HG02678 (cell line): ENCODE results near the gene IGFBP2.

Experiments used
- ATAC-seq: cut with Tn5 transposase; IDR thresholded peaks from one replicate; pipeline ENCODE4 v1.9.1; 2021; ENCODE audit warnings: mild to moderate bottlenecking, moderate library complexity; ENCODE audit not compliant: unreplicated experiment

IGFBP2 gene

DNA sequence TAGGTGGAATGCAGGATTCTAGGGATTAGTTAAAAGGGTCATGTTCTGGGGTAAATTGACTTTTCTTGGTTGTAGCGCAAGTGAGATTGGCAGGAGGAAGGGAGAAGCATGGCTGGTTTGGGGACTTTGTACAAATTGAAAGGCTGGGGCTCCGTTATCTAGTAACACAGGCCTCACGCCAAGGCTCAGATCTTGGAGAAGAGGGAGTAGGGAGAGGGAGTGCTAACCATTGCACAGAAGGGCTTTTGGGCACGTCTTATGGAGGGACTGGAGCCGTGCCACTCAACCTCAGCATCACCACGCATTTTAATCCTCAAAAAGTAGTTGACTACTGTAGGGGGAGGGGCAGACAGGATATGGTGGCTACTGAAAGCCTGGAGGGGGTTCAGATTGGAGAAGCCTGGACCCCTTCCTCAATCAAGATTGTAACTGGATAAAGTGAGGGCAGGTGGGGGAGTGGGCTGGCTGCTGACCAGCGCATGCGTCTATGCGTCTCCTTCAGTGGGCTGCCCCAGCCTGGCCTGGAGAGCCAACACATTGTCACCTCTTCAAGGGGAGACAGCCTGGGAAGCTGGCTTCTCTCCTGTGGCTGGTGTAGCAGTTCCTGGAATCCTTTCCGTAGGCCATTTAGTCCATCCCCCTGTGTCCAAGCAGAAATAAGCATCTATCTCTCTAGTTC lies 47.9 kb downstream of the IGFBP2 start:
- no peak for ATAC-seq

DNA sequence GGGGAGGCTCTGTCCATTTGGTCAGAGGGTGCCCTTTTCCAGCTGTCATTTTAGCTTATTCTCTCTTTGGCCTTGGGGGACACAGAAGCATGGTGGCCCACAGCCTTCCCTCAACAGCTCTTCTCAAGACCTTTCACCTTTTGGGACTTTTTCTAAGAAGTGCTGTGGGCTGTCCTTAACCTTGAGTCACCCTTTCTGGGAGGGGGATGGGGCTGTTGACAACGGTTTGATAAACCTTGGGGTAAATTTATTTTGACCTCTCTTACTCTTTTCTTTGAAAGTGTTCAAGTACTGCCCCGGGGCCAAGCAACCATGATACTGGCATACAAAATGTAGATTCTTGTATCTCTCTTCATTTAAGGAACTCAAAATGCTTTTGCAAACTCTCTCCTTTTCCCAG lies 48.5 kb downstream of the IGFBP2 start:
- ATAC-seq = no peak

DNA sequence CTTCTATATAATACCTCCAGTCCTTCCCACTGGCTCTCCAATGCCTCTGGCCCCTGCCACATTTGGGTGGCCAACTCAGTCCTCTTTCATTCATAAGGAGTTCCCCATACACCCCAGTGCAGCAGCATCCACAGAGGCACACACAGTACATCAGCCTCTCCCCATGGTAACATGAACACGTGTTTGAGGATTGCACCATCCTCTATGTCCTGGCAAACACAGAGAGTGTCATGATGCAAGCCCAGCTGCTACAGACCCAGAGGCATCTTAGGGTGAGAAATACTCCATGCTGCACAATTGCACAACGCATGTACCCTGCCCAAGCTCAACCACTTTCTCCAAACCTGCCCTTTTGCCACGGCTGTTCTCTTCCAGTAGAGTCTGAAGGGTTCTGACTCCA lies 50.6 kb downstream of the IGFBP2 start:
- ATAC-seq = no peak

DNA sequence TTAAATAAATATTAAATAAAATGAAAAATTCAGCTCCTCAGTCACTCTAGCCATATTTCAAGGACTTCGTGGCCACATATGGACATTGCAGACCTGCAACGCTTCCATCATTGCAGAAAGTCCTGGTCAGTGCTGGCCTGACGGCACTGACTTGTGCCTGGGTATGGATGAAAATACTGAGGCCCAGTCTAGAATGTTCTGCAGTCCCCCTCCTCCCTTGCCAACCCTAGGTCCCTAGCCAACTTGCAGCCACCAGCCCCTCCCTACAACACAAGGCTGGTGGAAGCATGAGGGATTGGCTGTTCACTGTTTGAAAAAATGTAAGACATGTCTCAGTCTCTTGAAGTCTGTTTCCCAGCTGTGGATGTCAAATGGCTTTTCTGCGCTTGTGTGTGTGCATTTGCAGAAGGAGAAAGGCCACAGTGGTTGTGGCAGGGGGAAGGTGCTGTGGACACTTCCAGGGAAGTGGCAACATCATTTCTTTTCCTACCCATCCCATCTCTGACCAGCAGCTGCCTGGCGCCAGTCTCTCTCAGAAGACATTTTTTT lies 52.2 kb downstream of the IGFBP2 start:
- no peak for ATAC-seq

DNA sequence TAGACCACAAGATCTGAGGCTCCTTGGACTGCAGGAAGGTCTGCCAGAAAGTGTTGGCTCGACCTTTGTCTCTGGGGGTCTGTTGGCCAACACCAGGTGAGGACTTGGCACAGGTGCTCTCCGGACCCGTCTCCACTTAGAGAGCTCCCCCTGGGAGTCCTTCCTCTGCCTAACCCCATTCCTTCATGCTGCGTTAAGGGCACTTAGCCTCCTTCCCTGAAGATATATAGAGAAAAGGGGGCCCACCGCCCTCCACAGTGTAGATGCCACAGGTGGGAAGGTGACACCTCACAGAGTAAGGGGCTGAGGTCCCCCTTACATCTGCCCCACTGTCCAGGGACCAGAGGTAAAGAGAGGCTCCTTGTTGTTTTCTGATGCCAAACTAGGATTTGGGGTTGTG lies 53.9 kb downstream of the IGFBP2 start:
- no peak for ATAC-seq

DNA sequence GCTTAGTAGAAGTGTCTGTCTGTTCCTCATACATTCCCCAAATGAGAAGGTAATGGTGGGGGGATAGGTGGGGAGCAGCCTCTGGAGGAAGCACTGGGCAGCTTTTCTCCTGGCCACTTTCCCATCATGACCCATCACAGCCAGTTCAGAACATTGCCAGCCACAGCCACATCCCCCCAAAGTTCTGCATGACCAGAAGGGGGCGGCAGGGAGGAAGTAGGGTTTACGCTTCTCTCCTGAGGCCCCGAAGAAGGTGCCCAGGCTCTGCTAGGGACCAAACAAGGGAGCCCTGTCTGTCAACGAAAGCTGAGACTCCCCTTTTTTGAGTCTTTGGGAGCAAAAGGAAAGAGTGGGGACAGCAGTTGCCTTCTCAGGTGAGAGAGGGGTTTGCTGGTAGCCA lies 54.4 kb downstream of the IGFBP2 start:
- no peak for ATAC-seq

DNA sequence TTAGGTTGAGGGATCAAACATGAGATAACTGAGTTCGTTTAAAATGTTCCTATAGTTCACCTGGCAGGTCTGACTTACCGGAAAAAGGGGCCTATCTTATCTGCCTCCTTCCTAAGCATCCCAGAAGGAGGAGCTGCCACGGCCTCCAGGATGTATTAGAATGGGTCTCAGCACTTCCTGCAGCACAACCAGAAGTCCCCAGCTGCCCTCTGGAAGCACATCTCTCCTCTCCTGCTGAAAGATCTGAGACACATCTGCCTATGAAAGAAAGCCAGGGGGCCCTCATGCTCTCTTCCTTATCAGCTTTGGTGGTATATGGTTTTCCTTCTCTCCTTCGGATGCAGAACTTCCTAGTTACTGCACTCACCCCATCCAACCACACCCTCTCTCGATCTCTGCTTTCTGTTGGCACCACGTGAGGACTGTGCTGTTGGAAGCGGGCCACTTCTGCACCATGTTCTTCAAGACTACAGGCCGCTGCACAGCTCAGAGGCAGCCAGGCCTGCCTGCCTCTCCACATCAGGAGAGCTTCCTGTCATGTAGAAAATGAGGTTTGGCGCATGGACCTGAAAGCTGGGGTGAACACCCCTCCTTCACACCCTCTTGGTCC lies 55.6 kb downstream of the IGFBP2 start:
- no peak for ATAC-seq

DNA sequence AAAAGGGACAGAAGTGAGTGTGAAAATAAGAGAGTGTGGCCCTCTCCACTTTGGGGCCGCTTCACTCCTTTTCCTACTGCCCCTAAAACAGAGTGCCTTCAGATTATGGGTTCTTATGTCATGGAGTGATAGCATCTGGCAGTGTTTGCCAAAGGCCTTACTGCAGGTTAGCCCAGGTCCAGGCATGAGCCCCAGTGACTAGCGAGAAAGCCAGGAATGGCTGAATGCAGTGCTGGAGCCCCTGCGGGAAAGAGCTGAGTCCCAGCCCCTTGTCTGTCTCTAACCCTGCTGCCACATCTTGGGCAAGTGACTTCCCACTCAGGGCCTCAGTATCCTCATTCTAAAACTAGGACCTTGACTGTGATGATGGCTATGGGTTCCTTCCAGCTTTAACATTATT lies 56.2 kb downstream of the IGFBP2 start:
- ATAC-seq = no peak

DNA sequence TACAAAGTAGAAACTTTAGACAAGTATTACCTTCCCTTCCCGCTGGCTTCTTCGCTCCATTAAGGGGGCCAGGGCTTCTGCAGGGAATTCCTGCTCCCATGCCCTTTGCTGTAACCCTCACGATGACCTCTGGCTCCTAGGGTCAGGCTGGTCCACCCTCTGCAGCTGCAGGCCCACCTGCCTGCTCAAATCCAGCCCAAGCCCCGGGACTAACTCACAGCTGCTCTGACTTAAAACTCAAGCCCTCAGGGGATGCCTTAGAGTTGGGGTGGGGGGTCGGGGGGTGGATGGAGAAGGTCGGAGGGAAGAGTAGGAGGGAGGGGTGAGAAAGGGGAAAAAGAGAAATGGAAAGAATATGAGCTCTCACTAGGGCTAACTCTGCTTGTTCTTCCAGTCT lies 57.2 kb downstream of the IGFBP2 start:
- ATAC-seq = no peak

DNA sequence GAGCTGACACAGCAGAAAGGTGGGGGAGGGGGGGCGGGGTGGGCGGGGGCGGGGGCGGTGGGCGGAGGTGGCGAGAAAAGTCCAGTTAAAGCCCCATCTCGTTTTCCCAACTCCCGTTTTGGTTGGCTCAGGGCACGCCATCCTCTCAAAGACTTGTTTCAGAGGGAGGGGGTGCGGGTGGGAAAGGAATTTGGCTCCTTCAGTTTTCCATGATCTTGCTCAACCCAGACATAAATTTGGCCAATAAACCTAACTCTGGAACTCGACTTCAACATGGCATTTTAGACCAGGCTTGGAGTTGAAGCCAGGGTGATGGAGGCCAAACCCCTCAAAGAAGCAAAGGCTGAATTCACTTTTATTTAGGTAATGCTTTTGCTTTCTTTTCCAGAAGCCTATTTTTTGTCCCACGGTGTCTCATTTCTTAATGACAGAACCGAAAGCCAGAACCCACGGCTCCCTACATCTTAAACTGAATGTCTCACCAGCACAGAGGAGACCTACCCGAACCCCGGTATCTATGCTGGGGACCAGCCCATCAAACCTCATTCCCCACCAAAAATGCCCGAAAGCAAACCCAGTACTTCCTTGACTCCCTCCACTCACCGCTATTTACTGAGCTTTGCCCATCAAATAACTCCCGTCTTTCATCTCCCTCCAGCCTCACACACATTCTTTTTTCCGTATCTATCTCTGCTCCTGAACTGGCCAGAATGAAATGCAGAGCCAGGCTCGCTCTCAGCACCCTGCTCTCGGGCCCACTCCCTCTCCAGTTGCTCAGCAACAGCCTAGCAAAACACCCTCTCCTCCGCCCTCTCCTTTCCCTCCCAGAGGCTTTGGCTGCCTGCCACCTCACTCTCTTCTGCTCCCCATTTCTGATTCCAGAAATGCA lies 57.9 kb downstream of the IGFBP2 start:
- no peak for ATAC-seq

DNA sequence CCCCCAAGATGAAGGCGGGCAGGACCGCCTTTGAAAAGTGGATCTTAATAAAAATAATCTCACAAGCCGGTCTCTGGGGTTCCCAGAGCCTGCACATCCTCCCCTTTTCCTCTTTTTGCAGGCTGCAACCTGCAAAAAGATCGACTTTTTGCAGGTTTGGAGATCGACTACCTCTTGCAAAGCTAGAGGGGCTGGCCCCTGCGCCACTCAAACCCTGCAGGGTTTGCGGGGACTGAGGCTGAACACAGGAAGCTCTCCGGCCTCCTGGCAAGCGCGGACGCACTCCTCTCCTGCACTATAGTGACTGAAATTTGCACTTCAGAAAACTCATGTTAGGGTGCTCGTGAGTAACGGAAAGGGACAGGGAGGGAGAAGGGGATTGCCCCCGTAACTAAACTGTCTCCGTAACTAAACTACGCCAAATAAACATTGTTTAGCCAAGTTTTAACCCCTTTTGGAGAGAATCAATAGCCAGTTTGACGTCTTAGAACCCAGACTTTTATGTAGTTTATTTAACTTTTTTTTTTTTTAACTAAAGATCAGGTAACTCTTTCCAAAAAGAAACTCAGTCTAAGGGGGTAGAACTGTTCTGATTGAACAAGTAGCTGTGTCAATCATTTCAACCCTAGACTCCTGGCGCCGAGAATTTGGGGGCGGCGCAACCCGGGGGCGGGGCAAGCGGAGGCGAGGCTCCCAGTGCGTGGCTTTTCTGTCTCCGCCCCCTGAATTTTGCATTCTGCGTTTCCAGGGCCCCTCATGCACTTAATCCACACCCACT lies 59.6 kb downstream of the IGFBP2 start:
- no peak for ATAC-seq

DNA sequence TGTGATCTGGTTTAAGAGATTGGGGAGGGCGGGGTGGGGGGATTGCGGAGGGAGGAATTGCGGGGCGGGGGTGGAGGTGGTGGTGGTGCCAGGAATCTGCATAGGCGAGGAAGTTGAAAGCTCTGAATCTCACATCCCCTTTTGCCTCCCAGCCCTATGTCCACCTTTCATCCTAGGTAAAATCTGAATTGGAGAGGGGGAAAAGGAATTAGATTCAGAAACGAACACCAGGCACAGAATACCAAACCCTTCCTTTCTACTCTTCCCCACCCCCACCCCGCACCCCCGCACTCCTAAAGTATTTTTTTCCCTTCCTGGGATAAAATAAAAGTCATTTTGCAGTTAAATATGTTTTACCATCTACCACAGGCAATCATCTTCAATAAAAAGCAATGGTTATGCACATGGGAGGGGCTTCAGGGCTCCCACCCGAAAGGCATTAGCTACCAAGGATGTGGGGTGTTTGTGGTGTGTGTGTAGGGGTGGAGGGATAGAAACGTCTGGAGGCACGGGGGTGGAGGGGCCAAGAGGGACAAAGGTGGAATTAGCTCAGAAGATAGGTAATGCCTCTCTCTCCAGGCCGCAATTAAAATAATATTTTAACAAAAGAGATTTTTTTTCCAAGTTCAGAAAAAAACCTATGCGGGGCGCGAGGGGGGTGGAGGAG lies 60.3 kb downstream of the IGFBP2 start:
- no peak for ATAC-seq

DNA sequence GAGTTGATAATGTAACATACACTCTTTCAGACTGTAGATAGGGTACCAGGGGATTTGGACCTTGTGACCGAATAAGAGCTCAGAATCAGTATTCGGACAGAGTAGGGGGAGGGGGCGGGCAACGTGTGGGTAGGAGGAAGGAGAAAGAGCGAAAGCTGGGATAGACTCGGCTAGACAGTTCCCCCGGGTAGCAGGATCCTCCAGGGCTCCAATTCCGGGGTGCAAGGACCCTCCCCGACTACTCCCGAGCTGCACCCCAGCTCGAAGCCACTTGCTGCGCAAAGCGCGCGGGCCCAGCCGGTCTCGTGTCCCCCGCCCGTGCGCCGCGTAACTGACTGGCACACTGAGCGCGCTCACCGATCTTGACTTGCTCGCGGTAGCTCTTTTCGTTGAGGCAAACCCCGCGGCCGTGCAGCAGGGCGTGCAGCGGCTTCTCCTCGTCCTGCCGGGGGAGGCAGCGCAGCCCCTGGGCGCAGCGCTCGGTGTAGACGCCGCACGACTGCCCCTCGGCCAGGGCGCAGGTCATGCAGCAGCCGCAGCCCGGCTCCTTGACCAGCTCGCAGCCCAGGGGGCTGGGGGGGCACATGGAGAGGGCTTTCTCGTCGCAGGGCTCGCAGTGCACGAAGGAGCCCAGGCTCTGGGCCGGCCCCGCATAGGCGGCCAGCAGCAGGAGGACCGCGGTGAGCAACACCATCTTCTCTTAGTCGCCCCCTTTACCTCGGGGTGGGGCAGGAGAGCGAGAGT lies 61.0 kb downstream of the IGFBP2 start:
- ATAC-seq = no peak

DNA sequence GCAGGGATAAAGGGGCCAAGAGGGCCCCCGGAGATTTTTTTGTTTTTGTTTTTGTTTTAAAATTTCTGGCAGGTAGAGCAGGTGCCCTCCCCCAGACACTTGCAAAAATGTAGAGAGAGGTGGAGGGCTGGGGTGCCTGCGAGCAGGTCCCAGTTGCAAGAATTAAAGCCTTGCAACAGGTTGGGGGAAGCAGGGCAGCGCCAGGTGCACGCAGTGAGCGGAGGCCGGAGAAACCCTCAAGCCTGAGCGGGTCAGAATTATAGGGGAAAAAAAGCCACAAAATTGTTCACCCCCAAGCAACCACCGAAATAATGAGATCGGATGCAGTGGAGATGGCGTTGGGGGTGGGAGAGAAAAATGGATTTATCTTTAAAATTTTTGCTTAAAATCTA lies 61.6 kb downstream of the IGFBP2 start:
- no peak for ATAC-seq

DNA sequence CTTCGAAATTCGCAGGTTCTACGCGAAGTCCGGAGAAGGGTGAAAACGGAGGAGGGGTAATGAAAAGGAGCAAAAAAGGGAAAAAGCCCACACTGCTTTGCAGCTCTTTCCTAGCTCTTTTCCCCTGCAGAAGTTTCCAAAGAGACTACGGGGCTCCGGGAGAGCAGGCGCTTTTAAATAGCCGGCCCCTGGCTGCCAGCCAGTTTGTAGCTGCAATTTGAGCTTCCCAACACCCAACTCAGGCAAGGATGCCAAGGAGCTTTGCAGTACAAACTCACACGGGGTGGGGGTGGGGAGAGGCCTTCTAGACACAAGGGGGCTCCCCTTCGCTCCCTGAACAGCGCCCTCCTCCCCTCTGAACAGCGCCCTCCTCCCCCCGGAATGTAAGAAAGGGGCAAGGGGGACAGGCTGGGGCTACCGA lies 62.2 kb downstream of the IGFBP2 start, which contains the start of gene IGFBP5:
Gene IGFBP5, minus strand, starts transcription at position 149 of the 421 bp plus-strand sequence. CDS start 774 bp downstream, outside the sequence.
- ATAC-seq = no peak

DNA sequence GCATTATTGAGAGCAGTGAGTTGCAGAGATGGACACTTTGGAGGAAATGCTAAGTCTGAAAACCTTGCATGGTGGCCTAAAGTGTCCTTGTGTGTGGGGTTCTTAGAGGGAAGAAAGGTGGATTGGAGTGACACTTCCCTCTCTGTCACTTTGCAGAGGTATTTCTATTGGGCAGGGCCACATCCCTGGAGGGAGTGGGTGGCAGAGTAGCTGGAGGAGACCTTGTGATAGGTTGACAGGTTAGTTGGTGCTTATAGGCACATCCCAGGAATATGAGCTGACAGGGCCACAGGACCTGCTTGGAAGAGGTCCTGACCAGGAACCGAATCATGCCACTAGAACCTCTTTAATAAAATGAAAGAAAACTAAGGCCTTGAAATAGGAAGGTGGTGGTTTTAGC lies 63.1 kb downstream of the IGFBP2 start:
- no peak for ATAC-seq

DNA sequence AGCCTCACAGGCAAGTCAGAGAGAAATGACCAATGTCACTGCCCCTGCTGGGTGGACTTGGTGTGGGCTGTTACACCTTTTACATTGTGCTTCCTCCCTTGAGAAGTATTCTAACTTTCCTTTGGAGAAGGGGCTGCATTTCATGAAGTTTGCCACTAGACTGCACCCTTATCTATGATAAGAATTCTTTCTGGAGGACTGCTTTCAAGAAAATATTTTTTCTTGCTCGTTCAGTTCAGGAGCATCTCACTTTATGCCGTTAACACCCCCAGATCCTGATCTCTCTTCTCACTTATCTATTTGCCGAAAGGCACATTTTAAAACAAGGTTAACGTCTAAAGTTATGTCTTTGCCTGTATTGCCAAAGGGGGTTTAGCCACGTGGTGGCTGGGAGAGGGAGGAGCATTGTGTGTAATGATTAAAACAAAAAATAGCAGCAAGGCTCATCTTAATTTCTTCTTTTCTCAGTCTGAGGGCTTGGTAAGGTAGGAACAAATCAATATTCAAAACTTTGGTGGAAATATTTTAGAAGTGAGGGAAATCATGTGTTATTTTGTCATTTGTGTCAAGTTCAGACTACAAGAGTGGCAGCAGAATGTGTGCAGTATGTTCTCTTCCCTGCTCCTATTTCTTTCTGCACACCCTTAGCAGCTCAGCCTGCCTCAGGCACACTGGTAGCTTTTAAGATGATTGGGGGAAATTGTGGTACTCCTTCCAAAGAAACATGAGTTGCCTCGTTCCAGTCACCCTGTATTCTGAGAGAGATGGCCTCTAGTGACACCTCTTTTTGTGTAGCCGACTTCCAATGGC lies 63.7 kb downstream of the IGFBP2 start:
- ATAC-seq = no peak

DNA sequence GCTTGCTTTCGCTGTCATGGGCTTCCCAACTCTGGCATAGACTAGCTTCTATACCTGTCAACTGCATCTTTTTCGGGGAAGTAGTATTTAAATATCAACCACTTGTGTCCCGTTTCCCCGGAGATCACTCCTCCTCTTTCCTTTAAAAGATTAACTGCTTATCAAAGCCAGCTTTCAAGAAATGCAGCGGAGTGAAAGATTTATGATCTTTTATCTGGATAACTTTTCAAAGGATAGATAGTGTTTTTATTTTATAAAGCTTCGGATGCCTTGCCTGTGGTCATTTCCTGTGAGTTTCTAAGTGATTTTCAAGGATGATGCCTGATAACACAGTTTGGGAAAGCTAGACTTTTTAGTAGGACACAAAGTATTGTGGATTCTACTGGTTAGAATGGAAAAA lies 65.1 kb downstream of the IGFBP2 start:
- ATAC-seq = no peak

DNA sequence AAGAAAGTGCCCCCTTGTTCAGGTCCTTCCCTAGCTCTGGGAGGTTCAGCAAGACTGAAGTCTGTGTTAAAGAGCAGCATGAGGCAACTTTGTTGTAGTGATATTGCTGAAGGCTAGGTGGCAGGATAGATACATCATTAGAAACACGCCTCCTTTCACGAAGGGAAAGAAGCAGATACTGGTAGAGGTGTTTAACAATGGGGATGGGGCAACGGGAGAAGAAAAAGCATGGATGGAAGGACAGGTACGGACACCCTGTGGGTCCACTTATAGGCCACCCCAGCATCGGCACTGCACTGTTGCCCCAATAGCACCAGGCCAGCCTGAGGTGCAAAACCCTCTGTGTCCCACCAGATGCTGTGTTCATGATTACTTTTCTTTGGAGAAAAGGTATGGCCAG lies 65.7 kb downstream of the IGFBP2 start:
- ATAC-seq = peak; percentile 74
